ENCODE measurements around the gene ADPRH.

GRCh38 chr3:119551598-119551997 lies 27.7 kb upstream of the ADPRH start:
- TF ChIP-seq POLR2A (IDR thresholded peaks at IDR 0.05; ENCODE audit: low read length) (no peak), GATA1 (IDR thresholded peaks at IDR 0.05; ENCODE audit: low read depth, low read length) (no peak)
